ENCODE results near the gene CDH22.

DNA sequence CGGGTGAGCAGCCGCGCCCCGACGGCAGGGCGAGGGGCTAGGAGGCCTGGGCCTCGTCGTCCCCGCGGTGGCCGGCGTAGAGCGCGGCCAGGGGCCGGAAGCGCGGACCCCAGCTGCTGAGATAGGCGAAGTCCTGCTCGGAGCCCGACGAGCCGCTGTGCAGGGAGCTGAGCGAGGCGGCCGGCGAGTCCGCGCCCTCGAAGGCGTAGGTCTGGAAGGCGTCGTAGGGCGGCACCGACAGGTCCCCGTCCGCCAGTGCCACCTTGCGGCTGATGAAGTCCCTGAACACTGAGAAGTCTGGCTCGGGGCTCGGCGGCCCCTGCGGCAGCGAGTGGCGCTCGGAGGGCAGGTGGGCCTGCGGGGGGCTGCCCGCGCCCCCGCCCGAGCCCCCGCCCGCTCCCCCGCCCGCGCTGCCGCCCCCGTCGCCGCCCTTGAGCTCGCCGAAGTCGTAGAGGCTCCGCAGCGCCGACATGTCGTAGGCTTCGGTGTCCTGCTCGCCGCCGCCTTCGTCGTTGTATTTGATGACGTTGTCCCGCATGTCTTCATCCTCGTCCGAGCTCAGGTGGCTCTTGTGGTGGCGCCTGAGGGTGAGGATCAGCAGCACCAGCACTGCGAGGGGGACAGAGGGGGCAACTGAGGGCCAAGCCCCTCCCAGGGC lies 133.7 kb downstream of the CDH22 start:
- TF ChIP-seq, protein P1, sequence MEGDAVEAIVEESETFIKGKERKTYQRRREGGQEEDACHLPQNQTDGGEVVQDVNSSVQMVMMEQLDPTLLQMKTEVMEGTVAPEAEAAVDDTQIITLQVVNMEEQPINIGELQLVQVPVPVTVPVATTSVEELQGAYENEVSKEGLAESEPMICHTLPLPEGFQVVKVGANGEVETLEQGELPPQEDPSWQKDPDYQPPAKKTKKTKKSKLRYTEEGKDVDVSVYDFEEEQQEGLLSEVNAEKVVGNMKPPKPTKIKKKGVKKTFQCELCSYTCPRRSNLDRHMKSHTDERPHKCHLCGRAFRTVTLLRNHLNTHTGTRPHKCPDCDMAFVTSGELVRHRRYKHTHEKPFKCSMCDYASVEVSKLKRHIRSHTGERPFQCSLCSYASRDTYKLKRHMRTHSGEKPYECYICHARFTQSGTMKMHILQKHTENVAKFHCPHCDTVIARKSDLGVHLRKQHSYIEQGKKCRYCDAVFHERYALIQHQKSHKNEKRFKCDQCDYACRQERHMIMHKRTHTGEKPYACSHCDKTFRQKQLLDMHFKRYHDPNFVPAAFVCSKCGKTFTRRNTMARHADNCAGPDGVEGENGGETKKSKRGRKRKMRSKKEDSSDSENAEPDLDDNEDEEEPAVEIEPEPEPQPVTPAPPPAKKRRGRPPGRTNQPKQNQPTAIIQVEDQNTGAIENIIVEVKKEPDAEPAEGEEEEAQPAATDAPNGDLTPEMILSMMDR (conservative IDR thresholded peaks at IDR 0.05 in 1 of 2, IDR thresholded peaks at IDR 0.05 in 1 of 2; ENCODE audit: extremely low read depth in 1 of 2, insufficient read depth in 1 of 2, low read depth in 1 of 2, low read length in 2 of 2): peak; percentile 44 to 76
- TF ChIP-seq EZH2 (IDR thresholded peaks at IDR 0.05; ENCODE audit: borderline replicate concordance, low read length): no peak

Data from mammary epithelial cell (primary cell).